HG03175 (cell line): ENCODE results near the gene PRKCH.

Experiments used
- ATAC-seq: cut with Tn5 transposase; IDR thresholded peaks from one replicate; pipeline ENCODE4 v1.9.1; 2021; ENCODE audit warnings: mild to moderate bottlenecking, moderate library complexity; ENCODE audit not compliant: unreplicated experiment

The PRKCH gene

GRCh38 chr14:61469781-61470180 is 148.4 kb downstream of the PRKCH start:
- ATAC-seq = no peak

- no peak for ATAC-seq
These were observed 149.0 kb downstream of the PRKCH start for GRCh38 chr14:61470261-61470960.

DNA sequence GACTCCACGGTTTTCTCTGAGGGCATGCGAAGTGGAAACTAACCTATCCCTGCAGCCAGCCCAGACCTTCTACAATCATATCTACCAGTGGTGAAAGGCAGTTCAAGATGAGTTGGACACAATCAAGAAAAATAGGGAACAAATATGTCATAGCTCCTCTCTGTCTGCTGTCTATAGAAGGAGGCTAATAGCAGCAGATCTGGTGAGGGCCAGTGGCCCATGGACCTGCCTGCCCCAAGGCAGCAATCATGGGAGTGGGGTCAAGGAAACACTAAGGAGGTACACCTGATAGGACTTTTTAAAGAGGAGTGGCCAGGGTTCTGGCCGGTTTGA is 149.5 kb downstream of the PRKCH start:
- no peak for ATAC-seq

DNA sequence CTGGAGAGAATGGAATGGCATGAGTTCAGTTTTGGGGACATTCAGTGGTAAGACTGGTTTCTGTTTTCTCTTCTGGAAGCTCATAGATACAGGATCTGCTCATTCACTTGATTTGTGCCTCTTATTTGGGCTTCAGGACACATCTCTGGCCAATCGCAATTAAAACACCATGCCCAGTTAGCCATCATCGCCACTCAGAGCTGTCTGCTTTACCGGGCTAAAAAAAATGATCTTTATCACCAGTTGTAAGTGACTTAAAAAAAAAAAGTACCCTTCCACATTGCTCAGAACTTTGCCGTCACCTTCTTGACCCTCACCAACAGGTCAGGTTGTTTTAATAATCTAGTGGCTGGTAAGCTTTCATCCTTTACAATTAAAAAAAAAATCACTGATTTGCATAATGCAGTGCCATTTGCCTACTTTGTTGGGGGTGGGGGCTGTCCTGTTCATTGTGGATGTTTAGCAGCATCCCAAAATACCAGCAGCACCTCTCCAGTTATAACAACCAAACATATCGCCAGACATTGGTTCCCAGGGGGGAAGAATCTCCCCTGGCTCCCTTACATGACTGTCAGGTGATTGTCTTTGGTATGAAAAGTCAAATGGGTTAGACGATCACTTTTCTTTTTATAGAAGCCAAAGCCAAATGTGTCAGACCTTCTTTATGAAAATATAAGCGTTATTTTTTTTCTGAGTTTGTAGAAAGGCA is 150.1 kb downstream of the PRKCH start:
- ATAC-seq = no peak

DNA sequence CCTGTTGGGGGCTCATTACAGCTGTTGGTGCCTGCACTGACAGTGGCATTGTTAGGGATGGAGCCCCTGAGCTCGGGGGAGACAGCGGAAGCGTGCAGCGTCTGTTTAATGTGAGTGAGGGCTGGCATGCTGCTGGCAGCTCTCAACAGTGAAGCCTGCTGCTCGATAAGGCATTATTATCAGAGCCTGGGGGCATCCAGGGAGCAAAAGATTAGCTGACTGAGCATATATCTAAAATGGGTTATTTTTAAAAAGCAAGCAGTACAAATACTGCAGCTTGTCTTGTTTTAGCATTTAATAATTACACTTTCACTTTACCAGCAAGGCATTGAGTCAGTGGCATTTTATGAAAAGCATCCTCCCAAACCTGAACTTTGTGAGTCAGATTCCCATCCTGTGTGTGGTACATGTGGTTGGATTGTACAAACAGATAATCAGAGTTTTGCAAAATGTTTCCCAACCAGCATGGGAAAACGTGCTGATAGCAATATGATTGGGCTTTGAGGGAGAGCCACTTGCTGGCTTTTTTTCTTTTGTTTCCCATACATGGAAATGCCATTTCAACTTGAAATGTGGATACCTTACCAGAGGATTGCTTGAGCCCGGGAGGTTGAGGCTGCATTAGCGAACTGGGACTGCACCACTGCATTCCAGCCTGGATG is 150.8 kb downstream of the PRKCH start:
- no peak for ATAC-seq

- ATAC-seq = no peak
These were observed 151.5 kb downstream of the PRKCH start for GRCh38 chr14:61472801-61473376.

GRCh38 chr14:61474015-61474414 is 152.6 kb downstream of the PRKCH start:
- no peak for ATAC-seq

DNA sequence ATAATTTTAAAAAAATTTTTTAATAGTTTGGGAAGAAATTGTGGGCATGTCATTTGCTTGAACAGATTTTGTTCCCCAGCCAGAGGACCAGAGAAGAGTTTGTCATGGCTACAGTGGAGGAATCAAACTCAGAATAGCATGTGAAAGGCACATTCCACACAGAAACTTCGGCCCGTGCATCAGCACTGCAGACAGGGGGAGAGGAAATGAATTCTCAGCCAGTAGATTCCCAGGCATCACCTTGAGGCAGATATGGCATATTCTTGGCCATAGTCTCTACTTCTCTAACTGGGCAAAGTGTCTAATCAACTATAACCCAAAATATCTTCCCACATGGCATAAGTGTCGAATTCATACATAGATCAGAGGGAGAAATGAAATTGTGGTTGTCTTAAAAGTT is 153.3 kb downstream of the PRKCH start:
- no peak for ATAC-seq

- ATAC-seq = no peak
These were observed 153.9 kb downstream of the PRKCH start for GRCh38 chr14:61475316-61475715.

- peak; percentile 10 for ATAC-seq
These were observed 154.8 kb downstream of the PRKCH start for GRCh38 chr14:61476105-61476753.

DNA sequence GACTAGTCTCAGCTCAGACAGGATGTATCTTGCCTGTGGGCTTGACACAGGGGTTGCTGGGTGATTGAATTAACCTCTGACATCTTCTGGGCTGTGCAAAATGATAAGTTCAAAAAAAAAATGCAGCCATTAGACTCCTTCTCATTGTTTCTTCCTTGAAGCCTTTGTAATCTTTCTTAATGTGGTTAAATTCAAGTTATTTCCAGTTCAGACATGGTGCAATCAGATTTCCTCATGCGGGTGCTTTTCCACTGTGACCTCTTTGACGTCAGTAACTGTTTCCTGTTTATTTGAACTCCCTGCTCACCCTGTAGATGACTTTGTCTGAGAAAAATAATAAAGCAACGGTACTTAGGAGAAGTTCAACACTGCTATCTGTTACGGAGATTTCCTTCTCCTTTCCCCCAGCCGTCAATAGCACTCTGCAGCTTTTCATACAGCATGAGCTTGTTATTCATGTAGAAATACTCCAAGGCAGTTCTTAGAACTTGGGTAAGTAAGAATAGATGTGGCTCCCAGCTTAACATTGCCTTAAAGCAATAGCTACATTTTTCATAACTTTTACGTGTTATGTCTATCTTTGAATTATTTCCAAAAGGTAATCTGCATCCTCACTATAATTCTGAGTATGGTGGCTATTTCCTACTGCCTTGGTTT is 155.5 kb downstream of the PRKCH start:
- peak; percentile 31 for ATAC-seq

GRCh38 chr14:61477712-61478462 is 156.5 kb downstream of the PRKCH start:
- ATAC-seq = no peak

- ATAC-seq = no peak
These were observed 157.6 kb downstream of the PRKCH start for GRCh38 chr14:61478971-61479473.

DNA sequence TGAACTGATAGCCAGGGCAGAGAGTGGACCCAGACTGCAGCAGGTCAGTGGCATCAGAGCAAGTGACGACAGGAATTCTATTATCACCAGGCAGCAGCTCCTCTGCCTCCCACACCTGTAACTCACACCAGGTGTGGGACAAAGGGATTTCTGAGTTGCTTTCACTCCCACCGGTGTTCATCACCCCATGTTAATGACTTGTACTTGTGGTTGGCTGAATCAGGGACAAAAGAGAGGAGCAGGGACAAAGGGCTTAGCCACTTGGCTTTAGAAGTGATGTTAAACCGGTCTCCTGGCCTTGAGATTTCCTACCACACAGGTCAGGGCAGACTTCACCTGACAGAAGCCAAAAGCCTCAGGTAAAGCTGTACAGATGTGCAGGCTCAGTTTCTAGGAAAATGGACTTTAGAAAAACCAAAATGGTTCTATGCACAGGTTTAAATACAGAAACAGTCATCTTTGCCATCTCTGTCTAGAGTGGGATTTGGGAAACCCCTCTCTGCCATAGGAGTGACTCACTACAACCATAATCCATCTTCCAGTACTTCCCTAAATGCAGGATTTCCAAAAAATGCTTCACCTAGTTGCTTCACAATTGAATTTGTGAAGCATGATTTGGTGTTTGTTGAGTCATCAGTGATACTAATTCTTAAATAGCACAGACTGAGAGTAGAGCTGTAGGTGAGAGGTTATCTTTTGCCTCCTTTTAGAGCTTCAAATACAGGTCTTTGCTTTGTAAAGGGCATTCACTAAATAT is 158.5 kb downstream of the PRKCH start:
- ATAC-seq = no peak

GRCh38 chr14:61480704-61481285 is 159.4 kb downstream of the PRKCH start:
- no peak for ATAC-seq

- ATAC-seq = no peak
These were observed 160.3 kb downstream of the PRKCH start for GRCh38 chr14:61481701-61482100.

GRCh38 chr14:61482348-61483206 is 161.2 kb downstream of the PRKCH start:
- ATAC-seq = no peak

- ATAC-seq = no peak
These were observed 162.1 kb downstream of the PRKCH start for GRCh38 chr14:61483476-61483875.
